Activated effector memory CD4-positive, alpha-beta T cell treated with anti-CD3 and anti-CD28 coated beads, Interleukin-2, amount 50 U/mL, for 16 hours (primary cell): ENCODE measurements around the gene GGTA1.
"Not testable (repeated sequence)": the region's sequence is repeated elsewhere in the genome, so short reads cannot be mapped to it uniquely, and the experiment has no call there.

Experiments
- DNase-seq: peaks from one replicate; pipeline ENCODE4 v3.0.0-alpha.2; 2020

GGTA1 gene

GRCh38 chr9:121498487-121499176 lies 1.0 kb downstream of the GGTA1 start:
- no peak for DNase-seq

GRCh38 chr9:121498150-121498486 lies 1.5 kb downstream of the GGTA1 start:
- DNase-seq = no peak

GRCh38 chr9:121495976-121496375 lies 3.7 kb downstream of the GGTA1 start:
- DNase-seq = no peak

DNA sequence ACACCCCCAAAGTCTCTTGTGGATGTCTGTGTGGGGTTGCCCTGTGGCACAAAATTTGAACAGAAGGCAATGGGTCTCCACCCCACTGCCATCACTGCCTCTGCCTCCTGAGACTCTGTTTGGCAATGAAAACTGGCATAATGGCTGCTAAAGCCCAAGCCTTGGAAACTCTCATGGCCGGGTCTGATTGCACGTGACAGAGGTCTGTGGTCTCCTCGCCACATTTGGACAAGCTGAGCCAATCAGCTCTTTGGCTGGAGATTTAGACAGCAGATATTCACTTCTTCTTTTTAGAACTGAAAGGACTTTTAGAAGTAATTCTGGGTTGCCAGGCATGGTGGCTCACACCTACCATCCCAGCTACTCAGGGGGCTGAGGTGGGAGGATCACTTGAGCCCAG lies 5.5 kb downstream of the GGTA1 start:
- DNase-seq = no peak

- DNase-seq = no peak
Observed at GRCh38 chr9:121491111-121491510, 8.5 kb downstream of the GGTA1 start.

DNA sequence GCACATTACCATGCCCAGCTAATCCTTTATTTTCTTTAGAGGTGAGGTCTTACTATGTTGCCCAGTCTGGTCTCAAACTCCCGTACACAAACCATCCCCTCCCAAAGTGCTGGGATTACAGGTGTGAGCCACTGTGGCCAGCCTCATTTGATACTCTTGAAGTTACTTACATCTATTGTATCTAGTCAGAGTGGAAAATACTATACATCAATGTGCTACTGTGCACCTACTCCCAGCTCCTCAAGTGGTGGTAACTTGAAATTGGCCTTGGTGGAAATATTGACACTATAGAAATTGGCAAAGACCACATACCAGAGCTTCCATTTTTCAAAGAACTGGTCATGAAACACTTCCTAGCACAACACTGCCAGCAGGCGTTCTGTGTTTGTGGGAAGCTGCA lies 10.3 kb downstream of the GGTA1 start:
- no peak for DNase-seq

DNA sequence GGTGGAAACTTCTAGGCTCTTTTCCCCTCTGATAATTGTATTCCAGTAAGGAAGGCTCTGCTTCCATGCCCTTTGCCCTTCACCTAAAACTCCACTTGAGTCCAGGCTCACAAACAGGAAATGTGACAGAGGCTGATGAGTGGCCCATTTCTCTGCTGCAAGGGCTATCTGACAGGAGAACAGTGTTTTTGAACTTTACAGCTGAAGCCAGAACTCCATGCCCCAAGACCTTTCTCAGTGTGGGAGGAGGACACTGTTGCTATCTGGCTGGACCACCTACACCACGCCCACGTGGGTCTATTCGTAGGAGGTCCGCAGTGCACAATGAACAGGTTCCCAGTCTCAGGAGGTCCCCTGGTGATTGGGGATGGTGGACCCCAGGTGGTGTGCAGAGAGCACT lies 13.6 kb downstream of the GGTA1 start:
- no peak for DNase-seq

- DNase-seq = no peak
Observed at GRCh38 chr9:121485623-121486022, 14.0 kb downstream of the GGTA1 start.

GRCh38 chr9:121484651-121485446 lies 14.8 kb downstream of the GGTA1 start:
- no peak for DNase-seq

DNA sequence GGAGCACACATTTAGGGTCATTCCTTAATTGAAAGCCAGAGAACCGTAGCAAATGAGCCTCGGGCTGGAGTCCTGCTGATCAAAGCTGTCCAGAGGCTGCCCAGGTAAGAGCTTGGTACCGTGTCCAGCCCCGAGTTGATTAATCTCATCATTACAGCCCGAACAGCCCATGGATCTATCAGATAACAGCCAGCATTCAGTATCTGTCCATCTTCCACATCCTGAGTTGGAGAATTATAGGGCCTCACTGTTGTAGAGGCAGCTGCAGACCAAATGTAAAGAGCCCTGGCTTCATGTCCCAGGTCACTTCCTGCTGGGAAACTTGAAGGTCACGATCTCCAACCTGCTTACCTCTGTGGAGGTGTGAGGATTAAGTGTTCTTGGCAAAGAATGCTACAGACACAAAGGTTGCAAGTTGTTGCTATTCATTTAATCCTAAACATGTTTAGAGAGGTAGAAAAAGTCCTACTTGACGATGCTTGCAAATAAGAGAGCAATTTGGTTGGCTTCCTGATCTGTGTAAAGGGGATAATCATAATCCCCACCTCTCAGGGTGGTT lies 16.1 kb downstream of the GGTA1 start:
- DNase-seq = no peak

- DNase-seq = no peak
Observed at GRCh38 chr9:121483049-121483448, 16.6 kb downstream of the GGTA1 start.

- no peak for DNase-seq
Observed at GRCh38 chr9:121478816-121479676, 20.6 kb downstream of the GGTA1 start.

- DNase-seq = no peak
Observed at GRCh38 chr9:121476156-121476555, 23.5 kb downstream of the GGTA1 start.

DNA sequence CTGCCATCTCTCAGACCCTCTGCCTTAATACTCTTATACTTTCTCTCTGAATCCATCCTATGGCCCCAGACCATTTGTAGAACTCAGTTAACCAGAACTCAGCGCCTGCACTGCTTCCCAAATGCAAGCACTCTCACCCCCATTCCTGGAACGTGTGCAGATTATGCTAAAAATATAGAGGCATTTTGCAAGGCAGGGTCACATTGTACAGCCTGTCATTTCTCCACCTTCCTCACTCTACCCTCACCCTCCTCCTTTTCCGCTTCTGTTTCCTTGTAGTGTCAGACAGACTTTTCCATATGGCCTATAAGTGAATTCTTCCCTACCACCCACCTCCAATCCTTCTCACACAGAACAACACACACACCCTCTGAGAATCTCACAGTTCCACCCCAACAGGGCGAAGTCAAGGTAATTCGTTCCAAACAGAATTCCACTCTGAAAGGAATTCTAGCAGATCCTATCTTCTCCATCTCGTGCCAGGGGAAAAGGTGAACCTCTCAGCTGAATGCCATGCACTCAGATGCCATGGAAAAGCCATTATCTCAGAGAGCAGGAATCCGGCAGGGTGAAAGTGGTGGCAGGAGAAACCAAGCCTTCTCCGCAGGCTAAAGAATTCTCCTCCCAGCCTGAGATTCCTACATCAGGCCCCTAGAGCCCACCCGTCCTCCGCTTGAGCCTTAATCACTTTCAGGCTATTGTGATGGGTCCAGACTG lies 25.3 kb downstream of the GGTA1 start:
- no peak for DNase-seq

DNA sequence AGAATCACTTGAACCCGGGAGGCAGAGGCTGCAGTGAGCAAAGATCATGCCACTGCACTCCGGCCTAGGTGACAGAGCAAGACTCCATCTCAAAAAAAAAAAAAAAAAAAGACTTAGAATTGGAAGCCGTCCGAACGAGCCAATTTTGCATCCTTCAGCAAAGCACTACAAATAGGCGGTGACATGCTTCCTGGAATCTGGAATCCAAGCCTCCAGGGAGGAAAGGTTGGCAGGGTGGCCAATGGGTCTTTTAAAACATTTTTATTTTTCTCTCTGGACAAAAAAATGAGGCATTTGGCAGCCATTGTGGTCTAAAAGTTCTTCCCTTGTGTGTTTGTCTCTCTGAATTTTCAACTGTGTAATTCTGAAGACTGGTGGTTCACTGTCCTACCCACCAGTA lies 26.4 kb downstream of the GGTA1 start:
- no peak for DNase-seq

DNA sequence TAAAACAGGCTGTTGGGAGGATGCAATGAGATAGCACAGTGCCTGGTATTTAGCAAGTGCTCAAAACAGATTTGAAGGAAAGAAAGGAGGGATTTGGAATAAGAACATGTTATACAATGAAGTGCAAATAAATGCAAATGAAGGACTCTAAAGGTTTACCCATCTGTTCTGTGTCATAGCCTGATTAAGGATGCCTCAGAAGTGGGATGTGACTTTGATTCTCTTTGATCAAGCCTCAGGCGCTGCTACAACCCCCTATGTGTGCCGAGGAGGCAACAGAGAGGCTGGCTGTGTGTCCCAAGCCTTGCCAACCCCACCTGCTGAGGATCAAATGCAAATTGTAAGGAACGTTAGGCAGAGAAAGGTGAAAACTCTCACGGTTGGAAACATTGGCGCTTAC lies 27.2 kb downstream of the GGTA1 start:
- DNase-seq = no peak

DNA sequence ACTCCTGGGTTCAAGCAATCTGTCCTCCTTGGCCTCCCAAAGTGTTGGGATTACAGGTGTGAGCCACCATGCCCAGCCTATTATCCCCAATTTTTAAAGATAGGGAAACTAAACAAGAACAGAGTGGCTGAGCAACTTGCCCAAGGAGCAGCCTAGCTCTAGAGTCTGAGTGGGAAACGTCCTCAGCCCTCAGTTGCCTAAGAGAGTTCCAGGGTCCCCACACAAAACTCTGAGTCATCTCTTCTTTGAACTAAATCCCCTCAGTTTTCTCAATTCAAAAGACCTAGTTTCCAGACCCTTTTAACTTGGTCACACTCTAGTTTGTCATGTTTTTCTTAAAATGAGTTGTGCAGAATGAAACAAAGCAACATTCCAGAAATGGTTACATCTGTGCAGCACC lies 33.5 kb downstream of the GGTA1 start:
- DNase-seq = no peak

DNA sequence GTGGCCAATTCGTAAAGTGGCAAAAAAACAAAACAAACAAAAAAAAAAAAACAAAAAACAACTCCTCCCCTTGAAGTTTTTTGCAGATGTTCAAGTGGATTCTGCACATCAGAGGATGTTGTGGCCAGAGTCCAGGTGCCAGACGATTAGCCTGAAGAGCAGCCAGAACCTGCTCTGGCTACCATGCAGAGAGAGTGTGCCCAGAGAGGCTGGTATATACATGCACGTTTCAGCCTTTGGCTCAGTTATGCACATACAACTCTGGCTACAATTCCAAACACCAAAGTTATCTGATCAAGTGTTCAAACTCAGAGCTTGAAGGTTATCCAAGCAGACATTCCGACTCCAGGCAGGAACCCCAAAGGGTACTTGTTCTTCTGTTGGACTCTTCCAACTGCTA lies 34.7 kb downstream of the GGTA1 start:
- DNase-seq = no peak

GRCh38 chr9:121463026-121463807 lies 36.4 kb downstream of the GGTA1 start:
- DNase-seq = no peak

- no peak for DNase-seq
Observed at GRCh38 chr9:121459513-121459912, 40.1 kb downstream of the GGTA1 start.

DNA sequence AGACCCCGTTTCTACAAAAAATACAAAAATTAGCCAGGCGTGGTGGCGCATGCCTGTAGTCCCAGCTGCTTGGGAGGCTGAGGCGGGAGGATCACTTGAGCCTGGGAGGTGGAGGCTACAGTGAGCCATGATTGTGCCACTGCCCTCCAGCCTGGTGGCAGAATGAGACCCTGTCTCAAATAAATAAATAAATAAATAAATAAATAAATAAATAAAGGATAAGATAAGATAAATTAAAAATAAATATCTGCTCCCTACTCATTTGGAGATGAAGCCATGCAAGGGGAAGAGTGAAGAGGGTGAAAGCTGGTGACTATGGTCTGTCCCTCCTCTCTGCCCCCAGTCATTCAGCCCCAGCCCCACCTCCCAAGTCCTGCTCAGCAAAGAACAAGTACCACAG lies 41.2 kb downstream of the GGTA1 start:
- DNase-seq = not testable (repeated sequence)
